Osteocyte (in vitro differentiated cells): ENCODE data around the gene CRNN. TPM values are rescaled to one million over a fixed set of nuclear protein-coding genes. Genes with fewer than 3 reads are reported as not detected.

Experiments
- DNase-seq: peaks from one replicate; pipeline ENCODE4 v3.0.0; 2021; ENCODE audit warnings: mixed read lengths; ENCODE audit not compliant: unreplicated experiment; ENCODE audit errors: extremely low spot score
- H3K27ac Mint-ChIP-seq: one replicate; pipeline ENCODE4 v1.8.0; 2021; ENCODE audit warnings: mild to moderate bottlenecking, mixed read lengths; ENCODE audit not compliant: unreplicated experiment
- H3K27me3 Mint-ChIP-seq: one replicate; pipeline ENCODE4 v1.8.0; 2021; ENCODE audit warnings: mixed read lengths; ENCODE audit not compliant: unreplicated experiment
- H3K36me3 Mint-ChIP-seq: one replicate; pipeline ENCODE4 v1.8.0; 2021; ENCODE audit warnings: mixed read lengths; ENCODE audit not compliant: unreplicated experiment
- H3K4me1 Mint-ChIP-seq: one replicate; pipeline ENCODE4 v1.8.0; 2021; ENCODE audit warnings: mixed read lengths; ENCODE audit not compliant: unreplicated experiment
- H3K4me3 Mint-ChIP-seq: one replicate; pipeline ENCODE4 v1.8.0; 2021; ENCODE audit warnings: mild to moderate bottlenecking, moderate library complexity, mixed read lengths; ENCODE audit not compliant: unreplicated experiment
- H3K9me3 Mint-ChIP-seq: one replicate; pipeline ENCODE4 v1.8.0; 2021; ENCODE audit warnings: mixed read lengths; ENCODE audit not compliant: unreplicated experiment
- total RNA-seq: library from RNA; stranded (reverse); gene quantifications from 2 replicates; pipeline ENCODE4 v1.2.1, GENCODE V29; 2021
- TF ChIP-seq, protein P1 (sequence below): fragments of 200-600 bp; sonication (generic); IDR thresholded peaks from 2 replicates; pipeline ENCODE4 v1.5.0; 2021; ENCODE audit warnings: antibody characterized with exemption, mild to moderate bottlenecking, moderate library complexity

The CRNN gene
- total RNA-seq, 1 donor from 2014 or later, result not detected

DNA sequence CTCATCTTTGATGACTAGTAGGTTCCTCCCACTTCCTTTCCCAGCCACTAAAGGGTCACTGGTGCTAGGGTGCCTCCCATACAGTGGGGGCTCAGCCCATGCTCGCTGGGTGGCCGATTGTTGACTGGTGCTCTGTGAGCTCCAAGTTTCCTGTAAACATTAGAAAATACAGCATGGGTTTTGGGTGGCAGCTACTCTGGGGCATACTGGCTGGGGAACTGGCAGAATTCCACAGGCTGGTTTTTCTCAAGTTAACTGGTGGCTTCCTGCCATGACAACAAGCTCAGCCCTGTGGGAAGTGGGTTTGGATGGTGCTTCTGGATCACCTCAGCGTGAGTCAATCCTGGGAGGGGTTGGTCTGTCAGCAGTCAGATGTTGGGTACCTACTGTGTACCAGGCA is 28.7 kb upstream of the CRNN start:
- TF ChIP-seq, protein P1, sequence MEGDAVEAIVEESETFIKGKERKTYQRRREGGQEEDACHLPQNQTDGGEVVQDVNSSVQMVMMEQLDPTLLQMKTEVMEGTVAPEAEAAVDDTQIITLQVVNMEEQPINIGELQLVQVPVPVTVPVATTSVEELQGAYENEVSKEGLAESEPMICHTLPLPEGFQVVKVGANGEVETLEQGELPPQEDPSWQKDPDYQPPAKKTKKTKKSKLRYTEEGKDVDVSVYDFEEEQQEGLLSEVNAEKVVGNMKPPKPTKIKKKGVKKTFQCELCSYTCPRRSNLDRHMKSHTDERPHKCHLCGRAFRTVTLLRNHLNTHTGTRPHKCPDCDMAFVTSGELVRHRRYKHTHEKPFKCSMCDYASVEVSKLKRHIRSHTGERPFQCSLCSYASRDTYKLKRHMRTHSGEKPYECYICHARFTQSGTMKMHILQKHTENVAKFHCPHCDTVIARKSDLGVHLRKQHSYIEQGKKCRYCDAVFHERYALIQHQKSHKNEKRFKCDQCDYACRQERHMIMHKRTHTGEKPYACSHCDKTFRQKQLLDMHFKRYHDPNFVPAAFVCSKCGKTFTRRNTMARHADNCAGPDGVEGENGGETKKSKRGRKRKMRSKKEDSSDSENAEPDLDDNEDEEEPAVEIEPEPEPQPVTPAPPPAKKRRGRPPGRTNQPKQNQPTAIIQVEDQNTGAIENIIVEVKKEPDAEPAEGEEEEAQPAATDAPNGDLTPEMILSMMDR, result no peak
- H3K9me3 Mint-ChIP-seq, result no peaks in the 10 kb centered on the region
- no peaks in the 10 kb centered on the region for H3K36me3 Mint-ChIP-seq
- no peak for DNase-seq
- H3K4me1 Mint-ChIP-seq, result no peaks in the 10 kb centered on the region
- H3K27me3 Mint-ChIP-seq, result no peaks in the 10 kb centered on the region
- H3K4me3 Mint-ChIP-seq, result no peak overlapping the region
- no peak overlapping the region for H3K27ac Mint-ChIP-seq

DNA sequence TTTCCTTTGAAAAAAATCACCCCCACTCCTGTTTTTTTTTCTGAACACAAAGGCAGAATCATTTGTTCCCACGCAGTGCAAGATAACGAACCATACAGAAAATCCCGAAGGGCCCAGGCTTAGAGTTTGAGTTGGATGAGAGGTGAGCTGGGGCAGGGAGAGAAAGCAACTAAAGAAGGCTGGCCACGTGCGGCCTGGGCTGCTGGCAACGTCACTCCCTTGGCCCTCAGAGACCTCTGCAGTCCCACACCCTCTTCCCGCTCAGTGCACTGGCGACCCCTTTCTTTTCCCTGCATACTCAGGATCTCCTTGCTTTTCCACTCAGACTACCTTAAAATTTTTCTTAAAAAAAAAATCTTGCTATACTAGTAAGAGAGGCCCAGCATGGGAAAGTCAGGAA is 28.2 kb upstream of the CRNN start:
- no peak overlapping the region for H3K27ac Mint-ChIP-seq
- no peak for DNase-seq
- no peak overlapping the region for H3K4me3 Mint-ChIP-seq
- no peaks in the 10 kb centered on the region for H3K9me3 Mint-ChIP-seq
- TF ChIP-seq, protein P1, result no peak
- no peaks in the 10 kb centered on the region for H3K36me3 Mint-ChIP-seq
- no peaks in the 10 kb centered on the region for H3K4me1 Mint-ChIP-seq
- H3K27me3 Mint-ChIP-seq, result no peaks in the 10 kb centered on the region

DNA sequence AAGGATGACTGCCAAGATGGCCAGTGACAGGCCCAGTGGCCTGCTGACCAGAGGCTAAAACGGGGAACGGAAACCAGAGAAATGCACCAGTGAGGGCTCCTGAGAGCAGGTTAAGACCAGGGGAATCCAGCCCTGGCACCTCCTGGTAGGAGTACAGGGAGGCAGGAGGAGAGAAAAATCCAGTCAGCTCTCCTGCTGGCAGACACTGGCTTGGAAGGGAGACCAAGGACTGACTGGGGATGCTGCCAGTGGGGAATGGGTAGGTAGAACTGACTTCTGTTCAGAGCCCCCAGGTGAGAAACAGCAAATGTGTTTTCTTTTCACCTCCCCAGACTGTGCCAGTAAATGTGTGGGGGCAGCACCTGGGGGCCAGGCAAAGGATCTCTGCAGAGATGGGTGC is 27.7 kb upstream of the CRNN start:
- Mint-ChIP-seq H3K27ac (no peak overlapping the region), H3K27me3 (no peaks in the 10 kb centered on the region), H3K9me3 (no peaks in the 10 kb centered on the region), H3K4me1 (no peaks in the 10 kb centered on the region), H3K36me3 (no peaks in the 10 kb centered on the region), H3K4me3 (no peak overlapping the region)
- DNase-seq, result no peak
- TF ChIP-seq, protein P1, result no peak

DNA sequence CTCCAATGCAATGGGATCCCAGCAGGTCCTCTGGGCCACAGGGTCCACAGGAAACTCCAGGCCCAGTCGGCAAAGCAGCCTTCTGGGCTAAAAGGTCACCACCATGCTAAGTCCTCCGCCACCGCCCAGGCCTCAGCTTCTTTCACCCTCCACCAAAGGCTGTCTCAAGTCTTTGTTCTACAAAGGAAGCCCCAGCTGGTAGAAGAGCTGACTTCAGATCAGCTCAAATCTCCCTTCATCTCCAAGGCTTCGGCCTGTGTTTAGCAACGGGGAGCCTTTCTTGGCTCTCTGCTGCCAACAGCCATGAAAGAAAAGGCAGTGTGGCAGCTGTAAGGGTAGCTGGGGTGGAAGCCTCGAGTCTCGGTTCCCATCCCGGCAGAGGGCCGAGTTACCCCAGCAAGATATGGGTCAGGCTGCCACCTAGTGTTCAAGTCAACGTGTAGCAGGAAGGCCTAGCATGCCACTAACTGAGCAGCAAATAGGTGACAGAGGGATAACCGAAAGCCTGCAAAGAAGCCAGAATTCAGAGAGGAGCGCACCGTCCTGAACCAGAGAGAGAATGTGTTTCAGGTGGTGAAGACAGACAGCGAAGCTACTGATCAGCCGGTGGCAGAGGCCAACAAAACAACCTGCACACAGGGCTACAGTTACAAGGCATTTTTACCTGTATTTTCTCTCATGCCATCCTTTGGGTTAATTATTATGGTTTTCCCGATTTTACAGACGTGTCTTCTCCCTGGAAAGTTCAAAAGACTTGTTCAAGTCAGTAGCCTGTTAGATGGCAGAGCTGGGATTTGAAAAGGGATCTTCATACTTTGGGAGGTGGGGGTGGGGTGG is 26.8 kb upstream of the CRNN start:
- Mint-ChIP-seq H3K36me3 (no peaks in the 10 kb centered on the region), H3K9me3 (no peaks in the 10 kb centered on the region), H3K27ac (no peak overlapping the region), H3K4me3 (no peak overlapping the region), H3K27me3 (no peaks in the 10 kb centered on the region), H3K4me1 (no peaks in the 10 kb centered on the region)
- TF ChIP-seq, protein P1, result peak; percentile 56
- DNase-seq, result no peak

DNA sequence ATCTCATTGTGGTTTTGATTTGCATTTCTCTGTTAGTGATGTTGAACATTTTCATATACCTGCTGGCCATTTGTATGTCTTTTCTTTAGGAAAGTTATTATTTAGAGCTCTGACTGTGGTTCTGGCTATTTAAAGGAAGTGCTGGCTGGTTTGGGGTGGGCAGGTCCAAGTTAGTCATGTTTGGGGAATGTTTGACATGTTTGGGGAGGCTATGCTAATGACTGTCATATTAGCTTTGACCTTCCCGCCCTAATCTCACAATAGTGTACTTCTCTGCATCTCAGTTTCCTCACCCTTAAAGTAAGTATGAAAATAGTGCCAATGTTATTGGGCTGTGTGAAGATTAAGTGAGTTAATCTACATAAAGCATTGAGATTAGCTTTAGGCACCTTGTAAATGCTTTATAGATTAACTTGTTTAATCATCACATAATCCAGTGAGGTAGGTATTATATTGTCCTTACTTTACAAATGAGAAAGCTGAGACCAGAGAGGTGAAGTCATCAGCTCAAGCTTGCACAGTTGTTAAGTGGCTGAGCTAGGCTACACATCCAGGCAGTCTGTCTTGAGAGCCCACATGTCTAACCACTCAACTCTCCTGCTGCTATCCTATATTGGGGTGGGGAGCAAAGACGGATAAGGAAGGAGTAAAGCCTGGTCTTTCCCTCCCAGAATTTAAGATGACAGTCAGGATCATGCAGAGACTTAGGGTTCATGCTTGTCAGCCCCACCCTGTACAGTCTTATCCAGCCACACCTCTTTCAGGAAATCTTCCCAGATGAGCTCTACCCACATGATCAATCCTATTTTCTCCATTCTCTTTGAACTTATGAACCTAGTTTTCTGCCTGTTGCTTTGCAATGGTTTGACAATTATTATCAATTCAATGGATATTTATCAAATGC is 22.8 kb upstream of the CRNN start:
- Mint-ChIP-seq H3K27ac (no peak overlapping the region), H3K9me3 (no peaks in the 10 kb centered on the region), H3K4me1 (no peaks in the 10 kb centered on the region), H3K27me3 (no peaks in the 10 kb centered on the region), H3K36me3 (no peaks in the 10 kb centered on the region), H3K4me3 (no peak overlapping the region)
- peak; percentile 13 for DNase-seq
- TF ChIP-seq, protein P1, result no peak
